Activated B cell treated with CpG ODN at 0.5 μM for 24 hours (primary cell): ENCODE measurements around the gene COX19. TPM values are rescaled to one million over a fixed set of nuclear protein-coding genes. Genes with fewer than 3 reads are reported as not detected.

Experiments
- ATAC-seq: fragments of 200-7000 bp; cut with Tn5 transposase; one replicate; pipeline ENCODE4 v1.10.0; 2021; ENCODE audit warnings: low read depth, mild to moderate bottlenecking, moderate library complexity
- CTCF ChIA-PET: fragments of 350-600 bp; sonication (Branson Sonifier 250); formaldehyde crosslinking; loops from one replicate; lab custom pipeline; 2021; ENCODE audit warnings: antibody characterized with exemption; lab: Charles Lee
- POLR2A ChIA-PET: fragments of 350-600 bp; sonication (Branson Sonifier 250); formaldehyde crosslinking; loops from one replicate; lab custom pipeline; 2021; ENCODE audit warnings: antibody characterized with exemption; lab: Charles Lee
- DNase-seq: peaks from one replicate; pipeline ENCODE4 v3.0.0; 2022
- H3K27ac Mint-ChIP-seq: one replicate; pipeline ENCODE4 v1.8.0; 2020; ENCODE audit warnings: mixed read lengths
- H3K27me3 Mint-ChIP-seq: one replicate; pipeline ENCODE4 v1.8.0; 2021; ENCODE audit warnings: mixed read lengths
- H3K36me3 Mint-ChIP-seq: one replicate; pipeline ENCODE4 v1.8.0; 2021; ENCODE audit warnings: low read depth, mixed read lengths
- H3K4me1 Mint-ChIP-seq: one replicate; pipeline ENCODE4 v1.8.0; 2021; ENCODE audit warnings: mixed read lengths
- H3K4me3 Mint-ChIP-seq: one replicate; pipeline ENCODE4 v1.8.0; 2020; ENCODE audit warnings: mild to moderate bottlenecking, mixed read lengths
- H3K9me3 Mint-ChIP-seq: one replicate; pipeline ENCODE4 v1.8.0; 2020; ENCODE audit warnings: mixed read lengths
- CTCF ChIP-seq: fragments of 200-600 bp; IDR thresholded peaks from one replicate; pipeline ENCODE4 v1.8.0; 2022; ENCODE audit warnings: antibody characterized with exemption, mild to moderate bottlenecking
- intact Hi-C: fragments of 100-400 bp; cut with micrococcal nuclease; formaldehyde crosslinking; loops from one replicate; pipeline ENCODE4 v1.15.1; 2024
- total RNA-seq: library from RNA; stranded (reverse); gene quantifications from 2 replicates; pipeline ENCODE4 v1.2.3, GENCODE V29; 2022

COX19 gene
- total RNA-seq, 1 donor from 2014 or later = 24.5 TPM

- no peak for ATAC-seq
- Mint-ChIP-seq H3K4me1 (peaks cover 15% of the 10 kb centered on the region), H3K27me3 (no peaks in the 10 kb centered on the region), H3K27ac (no peak overlapping the region), H3K36me3 (no peaks in the 10 kb centered on the region), H3K4me3 (no peak overlapping the region), H3K9me3 (no peaks in the 10 kb centered on the region)
- ChIA-PET POLR2A (no interaction called here), CTCF (no interaction called here)
- intact Hi-C loops = no loop called here
- no peak for TF ChIP-seq CTCF
- no peak for DNase-seq
Measured at GRCh38 chr7:917255-918117, 57.9 kb downstream of the COX19 start.

- POLR2A ChIA-PET = no interaction called here
- no peak overlapping the region for H3K27ac Mint-ChIP-seq
- peaks cover 10% of the 10 kb centered on the region for H3K4me1 Mint-ChIP-seq
- no peak for DNase-seq
- no peaks in the 10 kb centered on the region for H3K9me3 Mint-ChIP-seq
- H3K36me3 Mint-ChIP-seq = no peaks in the 10 kb centered on the region
- TF ChIP-seq CTCF = no peak
- no peaks in the 10 kb centered on the region for H3K27me3 Mint-ChIP-seq
- no peak overlapping the region for H3K4me3 Mint-ChIP-seq
- intact Hi-C loops = no loop called here
- CTCF ChIA-PET = no interaction called here
- ATAC-seq = no peak
Measured at GRCh38 chr7:916291-916941, 58.9 kb downstream of the COX19 start.

Other genes with a start within 250 kb of the COX19 start
- gene DNAAF5, start 248.8 kb downstream of the COX19 start, total RNA-seq = 23.5 and 25.9 TPM in 2 replicates
- gene PRKAR1B, start 248.3 kb downstream of the COX19 start, total RNA-seq = 17.2 and 17.5 TPM in 2 replicates
- 101 and 119 TPM in 2 replicates for gene SUN1, start 143.1 kb downstream of the COX19 start, total RNA-seq
- gene GET4, start 99.0 kb downstream of the COX19 start, total RNA-seq = 40.5 and 41.4 TPM in 2 replicates
- gene ADAP1, start 20.9 kb downstream of the COX19 start, total RNA-seq = 9.4 and 11.9 TPM in 2 replicates
- gene CYP2W1, start 7.6 kb upstream of the COX19 start, total RNA-seq = not detected in 2 replicates
- gene GPR146, start 69.0 kb upstream of the COX19 start, total RNA-seq = 6.2 and 6.9 TPM in 2 replicates
- 2.7 and 3.0 TPM in 2 replicates for gene GPER1, start 112.6 kb upstream of the COX19 start, total RNA-seq
- gene ZFAND2A, start 184.6 kb upstream of the COX19 start, total RNA-seq = 20.4 and 21.6 TPM in 2 replicates